AG09309 (cell line): ENCODE results near the gene NOS1AP.

ENCODE experiments used
- DNase-seq: peaks from one replicate; pipeline ENCODE4 v3.0.0-alpha.2; 2010; ENCODE audit warnings: low read depth
- H3K4me3 ChIP-seq: 2 replicates; pipeline ENCODE4 v1.5.1; 2011; ENCODE audit warnings: mild to moderate bottlenecking, low read depth, low read length, moderate library complexity; ENCODE audit not compliant: control insufficient read depth
- CTCF ChIP-seq: IDR thresholded peaks from 2 replicates; pipeline ENCODE4 v1.5.1; 2011; ENCODE audit warnings: mild to moderate bottlenecking, low read depth, low read length, inconsistent platforms; ENCODE audit not compliant: insufficient read depth, control insufficient read depth; ENCODE audit errors: missing control alignments

Gene NOS1AP

GRCh38 chr1:162153374-162153773 is 83.9 kb downstream of the NOS1AP start:
- TF ChIP-seq CTCF, result no peak
- no peak for DNase-seq
- no peak overlapping the region for H3K4me3 ChIP-seq

- H3K4me3 ChIP-seq, result no peak overlapping the region
- DNase-seq, result no peak
- no peak for TF ChIP-seq CTCF
These were observed 88.0 kb downstream of the NOS1AP start for GRCh38 chr1:162157469-162157868.

GRCh38 chr1:162158624-162159271 is 89.3 kb downstream of the NOS1AP start:
- no peak overlapping the region for H3K4me3 ChIP-seq
- DNase-seq, result no peak
- TF ChIP-seq CTCF, result no peak

GRCh38 chr1:162159515-162159914 is 90.0 kb downstream of the NOS1AP start:
- no peak for TF ChIP-seq CTCF
- no peak for DNase-seq
- no peak overlapping the region for H3K4me3 ChIP-seq

GRCh38 chr1:162161916-162162550 is 92.5 kb downstream of the NOS1AP start:
- no peak for TF ChIP-seq CTCF
- no peak overlapping the region for H3K4me3 ChIP-seq
- no peak for DNase-seq

- no peak for DNase-seq
- no peak overlapping the region for H3K4me3 ChIP-seq
- no peak for TF ChIP-seq CTCF
These were observed 96.0 kb downstream of the NOS1AP start for GRCh38 chr1:162165528-162165927.
